Gastrocnemius medialis (tissue), 4 donors: ENCODE data around the gene MFNG.

Experiments used
- POLR2A ChIP-seq, 2 donors: fragments of 450-650 bp; IDR thresholded peaks; one replicate each; pipeline ENCODE4 v1.6.1; 2017; ENCODE audit warnings: antibody characterized with exemption in 2 of 2, mild to moderate bottlenecking in 2 of 2, moderate library complexity in 2 of 2
- TF ChIP-seq, protein P1 (sequence below), 5 experiments: fragments of 450-650 bp in 3 of 5; fragments of 200-600 bp in 2 of 5; sonication (generic) in 2 of 5; IDR thresholded peaks in 4 of 5; conservative IDR thresholded peaks in 1 of 5; 1 replicate in 4 of 5; 2 replicates in 1 of 5; pipeline ENCODE4 v1.5.1; 2016 to 2019; ENCODE audit warnings: antibody characterized with exemption in 5 of 5, mild to moderate bottlenecking in 3 of 5, moderate library complexity in 3 of 5

DNA sequence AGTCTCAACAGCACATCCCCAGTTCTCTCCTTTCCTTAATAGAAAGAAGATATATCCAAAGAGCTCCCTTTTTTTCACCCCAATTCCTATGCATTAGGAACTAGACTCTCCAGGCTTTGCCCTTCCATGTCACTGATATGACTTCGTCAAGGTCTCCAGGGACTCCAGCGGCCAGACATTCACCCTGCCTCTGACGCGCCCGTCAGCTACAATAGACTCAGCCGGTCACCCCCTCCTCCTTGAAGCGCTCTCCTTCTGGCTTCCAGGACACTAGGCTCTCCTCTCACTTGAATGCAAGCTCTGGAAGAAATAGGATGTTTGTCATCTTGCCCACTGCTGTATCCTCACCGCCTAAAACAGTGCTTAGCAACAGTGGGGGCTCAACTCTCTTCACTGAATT is 44.0 kb downstream of the MFNG start:
- no peak for TF ChIP-seq POLR2A (IDR thresholded peaks at IDR 0.05)
- TF ChIP-seq, protein P1, sequence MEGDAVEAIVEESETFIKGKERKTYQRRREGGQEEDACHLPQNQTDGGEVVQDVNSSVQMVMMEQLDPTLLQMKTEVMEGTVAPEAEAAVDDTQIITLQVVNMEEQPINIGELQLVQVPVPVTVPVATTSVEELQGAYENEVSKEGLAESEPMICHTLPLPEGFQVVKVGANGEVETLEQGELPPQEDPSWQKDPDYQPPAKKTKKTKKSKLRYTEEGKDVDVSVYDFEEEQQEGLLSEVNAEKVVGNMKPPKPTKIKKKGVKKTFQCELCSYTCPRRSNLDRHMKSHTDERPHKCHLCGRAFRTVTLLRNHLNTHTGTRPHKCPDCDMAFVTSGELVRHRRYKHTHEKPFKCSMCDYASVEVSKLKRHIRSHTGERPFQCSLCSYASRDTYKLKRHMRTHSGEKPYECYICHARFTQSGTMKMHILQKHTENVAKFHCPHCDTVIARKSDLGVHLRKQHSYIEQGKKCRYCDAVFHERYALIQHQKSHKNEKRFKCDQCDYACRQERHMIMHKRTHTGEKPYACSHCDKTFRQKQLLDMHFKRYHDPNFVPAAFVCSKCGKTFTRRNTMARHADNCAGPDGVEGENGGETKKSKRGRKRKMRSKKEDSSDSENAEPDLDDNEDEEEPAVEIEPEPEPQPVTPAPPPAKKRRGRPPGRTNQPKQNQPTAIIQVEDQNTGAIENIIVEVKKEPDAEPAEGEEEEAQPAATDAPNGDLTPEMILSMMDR (IDR thresholded peaks at IDR 0.05 in 4 of 5, conservative IDR thresholded peaks at IDR 0.05 in 1 of 5), result no peak
